B cell (primary cell): Measurements from ENCODE around the gene ZCCHC24. TPM values are rescaled to one million over a fixed set of nuclear protein-coding genes. Genes with fewer than 3 reads are reported as not detected.

Source experiments
- ATAC-seq: fragments of 200-7000 bp; cut with Tn5 transposase; one replicate; pipeline ENCODE4 v1.10.0; 2021; ENCODE audit warnings: low read depth, mild to moderate bottlenecking, moderate number of reproducible peaks, moderate library complexity
- CTCF ChIA-PET: fragments of 350-600 bp; sonication (Branson Sonifier 250); formaldehyde crosslinking; loops from one replicate; lab custom pipeline; 2021; ENCODE audit warnings: antibody characterized with exemption, inconsistent platforms; lab: Charles Lee
- POLR2A ChIA-PET: fragments of 350-600 bp; sonication (Branson Sonifier 250); formaldehyde crosslinking; loops from one replicate; lab custom pipeline; 2021; ENCODE audit warnings: antibody characterized with exemption; lab: Charles Lee
- DNase-seq: peaks from one replicate; pipeline ENCODE4 v3.0.0; 2013
- H2AFZ ChIP-seq: 2 replicates; pipeline ENCODE4 v1.6.1; 2012; ENCODE audit warnings: mild to moderate bottlenecking, low read depth, low read length; ENCODE audit not compliant: insufficient read depth, poor library complexity, severe bottlenecking
- H3K27ac ChIP-seq, 2 donors: 1 replicate in 1 of 2; 2 replicates in 1 of 2; pipeline ENCODE4 v1.5.1; 2012 to 2013; ENCODE audit warnings: low read length in 2 of 2, mild to moderate bottlenecking in 2 of 2, moderate library complexity in 1 of 2
- H3K27me3 ChIP-seq, 4 experiments: fragments of 200-600 bp in 1 of 4; sonication (generic) in 1 of 4; replicated peaks in 1 of 4; 1 replicate in 2 of 4; 2 replicates in 2 of 4; pipeline versions ENCODE4 v1.6.1 to v1.7.0; 2013 to 2016; ENCODE audit warnings: low read length in 3 of 4, mild to moderate bottlenecking in 2 of 4, mixed read lengths in 1 of 4, moderate library complexity in 1 of 4; ENCODE audit not compliant: insufficient read depth in 4 of 4, control insufficient read depth in 3 of 4; ENCODE audit errors: control extremely low read depth in 1 of 4
- H3K36me3 ChIP-seq, 2 experiments: replicated peaks in 1 of 2; 1 replicate in 1 of 2; 2 replicates in 1 of 2; pipeline versions ENCODE4 v1.6.1 to v1.7.1; 2013; ENCODE audit warnings: low read length in 1 of 2; ENCODE audit not compliant: insufficient read depth in 2 of 2, control insufficient read depth in 1 of 2; ENCODE audit errors: control extremely low read depth in 1 of 2, extremely low read depth in 1 of 2
- H3K4me1 ChIP-seq, 2 donors: fragments of 200-600 bp in 1 of 2; sonication (generic) in 1 of 2; 1 replicate in 1 of 2; 2 replicates in 1 of 2; pipeline versions ENCODE4 v1.5.1 to v1.6.1; 2013 to 2017; ENCODE audit warnings: low read length in 2 of 2; ENCODE audit not compliant: control insufficient read depth in 2 of 2, insufficient read depth in 2 of 2
- H3K4me2 ChIP-seq: replicated peaks from 2 replicates; pipeline ENCODE3; 2012; ENCODE audit warnings: mild to moderate bottlenecking, low read depth, low read length; ENCODE audit not compliant: poor library complexity, severe bottlenecking
- H3K4me3 ChIP-seq, 5 experiments: fragments of 200-600 bp in 1 of 5; sonication (generic) in 1 of 5; 1 replicate in 3 of 5; 2 replicates in 2 of 5; pipeline versions ENCODE4 v1.5.1 to v1.7.0; 2011 to 2016; ENCODE audit warnings: low read length in 4 of 5, mild to moderate bottlenecking in 4 of 5, low read depth in 2 of 5, control low read depth in 1 of 5, moderate library complexity in 1 of 5; ENCODE audit not compliant: insufficient read depth in 1 of 5; ENCODE audit errors: control extremely low read depth in 1 of 5, extremely low read depth in 1 of 5
- H3K79me2 ChIP-seq: fragments of 200-600 bp; sonication (generic); one replicate; pipeline ENCODE4 v1.6.0; 2016; ENCODE audit warnings: low read length; ENCODE audit not compliant: control insufficient read depth, insufficient read depth
- H3K9ac ChIP-seq: fragments of 200-600 bp; sonication (generic); 2 replicates; pipeline ENCODE4 v1.6.1; 2017; ENCODE audit warnings: mild to moderate bottlenecking, low read length, moderate library complexity
- H3K9me3 ChIP-seq, 3 donors: one replicate each; pipeline versions ENCODE4 v1.6.1 to v1.7.1; 2013; ENCODE audit warnings: low read length in 2 of 3; ENCODE audit not compliant: control insufficient read depth in 2 of 3, insufficient read depth in 1 of 3; ENCODE audit errors: control extremely low read depth in 1 of 3
- H4K20me1 ChIP-seq: 2 replicates; pipeline ENCODE4 v1.6.0; 2012; ENCODE audit warnings: mild to moderate bottlenecking, low read length; ENCODE audit not compliant: insufficient read depth, control insufficient read depth, poor library complexity, severe bottlenecking
- H3K27ac Mint-ChIP-seq: one replicate; pipeline ENCODE4 v1.8.0; 2021; ENCODE audit warnings: mixed read lengths
- H3K27me3 Mint-ChIP-seq: one replicate; pipeline ENCODE4 v1.8.0; 2021; ENCODE audit warnings: mixed read lengths
- H3K4me1 Mint-ChIP-seq: one replicate; pipeline ENCODE4 v1.8.0; 2021; ENCODE audit warnings: mixed read lengths
- H3K4me3 Mint-ChIP-seq: one replicate; pipeline ENCODE4 v1.8.0; 2021; ENCODE audit warnings: mixed read lengths
- H3K9me3 Mint-ChIP-seq: one replicate; pipeline ENCODE4 v1.8.0; 2022; ENCODE audit warnings: mixed read lengths; ENCODE audit not compliant: insufficient read depth
- CTCF ChIP-seq: fragments of 200-600 bp; IDR thresholded peaks from one replicate; pipeline ENCODE4 v1.8.0; 2022; ENCODE audit warnings: antibody characterized with exemption, mild to moderate bottlenecking
- EZH2 ChIP-seq: IDR thresholded peaks from 2 replicates; pipeline ENCODE4 v1.6.1; 2012; ENCODE audit warnings: borderline replicate concordance, low read depth, mild to moderate bottlenecking, moderate library complexity, low read length; ENCODE audit not compliant: insufficient read depth, poor library complexity, severe bottlenecking
- WGBS: methylation state at CpG from one replicate; pipeline ENCODE4 v1.1.5; 2013; ENCODE audit warnings: missing lambda C conversion rate; ENCODE audit not compliant: insufficient coverage; 5-methylcytosine and 5-hydroxymethylcytosine counted together
- intact Hi-C: fragments of 100-400 bp; cut with micrococcal nuclease; formaldehyde crosslinking; loops from one replicate; pipeline ENCODE4 v1.10.0; 2022
- polyA plus RNA-seq: library from polyadenylated mRNA; depleted of rRNA; stranded (reverse); fragments of >200 nt; gene quantifications from 2 replicates; pipeline ENCODE4 v1.2.3, GENCODE V29; 2012
- total RNA-seq, 2 donors: library from RNA; stranded (reverse); fragments of 120-200 nt in 1 of 2; gene quantifications; 1 replicate in 1 of 2; 2 replicates in 1 of 2; pipeline versions ENCODE4 v1.2.3 to v1.2.4, GENCODE V29; 2013 to 2022

Gene ZCCHC24
- total and polyA plus RNA-seq, 2 donors (not counting 1 experiment from before 2014, with no cell fraction given): 0.34 to 2.3 TPM

- no peak for TF ChIP-seq CTCF
- TF ChIP-seq EZH2: no peak
- no peak overlapping the region for H3K4me2 ChIP-seq
- POLR2A ChIA-PET: interaction anchor here (0.6 kb wide), 1 partner anchor 91 kb away, joined by 9 read pairs; no protein-coding TSS in a partner anchor
- H3K4me1 Mint-ChIP-seq: peaks cover 26% of the 10 kb centered on the region
- CTCF ChIA-PET: interaction anchor here (1.8 kb wide), 1 partner anchor 26 kb away, joined by 5 read pairs; no protein-coding TSS in a partner anchor
- DNase-seq: no peak
- ATAC-seq: no peak
- no peak overlapping the region for H3K27ac ChIP-seq
- H3K36me3 ChIP-seq: no peaks in the 10 kb centered on the region
- H3K4me1 ChIP-seq: peaks cover 18 to 29% of the 10 kb centered on the region in 2 donors
- no peak overlapping the region for H3K4me3 ChIP-seq
- H4K20me1 ChIP-seq: peaks cover 7% of the 10 kb centered on the region
- peaks cover 8% of the 10 kb centered on the region for H3K27me3 Mint-ChIP-seq
- 95% methylated on average over 11 of the region's 14 CpGs for WGBS
- intact Hi-C loops: loop anchor here (10.0 kb wide), 3 partner anchors 58 to 762 kb away; partner anchors contain the start of gene ANXA11
- no peaks in the 10 kb centered on the region for H3K79me2 ChIP-seq
- H3K9ac ChIP-seq: no peak overlapping the region
- H3K27me3 ChIP-seq: peaks cover 0 to 20% (median 9%) of the 10 kb centered on the region in 4 experiments
- no peak overlapping the region for H2AFZ ChIP-seq
- no peaks in the 10 kb centered on the region for H3K9me3 Mint-ChIP-seq
- H3K4me3 Mint-ChIP-seq: no peak overlapping the region
- H3K27ac Mint-ChIP-seq: no peak overlapping the region
- peaks cover 0 to 2% (median 0%) of the 10 kb centered on the region in 3 donors for H3K9me3 ChIP-seq
Observed at GRCh38 chr10:79442171-79443040, 3.0 kb downstream of the ZCCHC24 start.

- Histone ChIP-seq H3K27me3 (peaks cover 0 to 20% (median 10%) of the 10 kb centered on the region in 4 experiments), H3K4me3 (no peak overlapping the region), H3K4me2 (no peak overlapping the region), H2AFZ (no peak overlapping the region), H3K4me1 (peaks cover 18 to 26% of the 10 kb centered on the region in 2 donors), H3K79me2 (no peaks in the 10 kb centered on the region), H3K27ac (no peak overlapping the region), H3K36me3 (no peaks in the 10 kb centered on the region), H3K9ac (no peak overlapping the region), H3K9me3 (peaks cover 0 to 2% (median 0%) of the 10 kb centered on the region in 3 donors), H4K20me1 (peaks cover 7% of the 10 kb centered on the region)
- peaks cover 9% of the 10 kb centered on the region for H3K27me3 Mint-ChIP-seq
- intact Hi-C loops: loop anchor here (10.0 kb wide), 3 partner anchors 57 to 763 kb away; partner anchors contain the start of gene ANXA11
- CTCF ChIA-PET: interaction anchor here (1.1 to 1.8 kb wide), 2 partner anchors 14 to 27 kb away, joined by 3 to 5 read pairs; no protein-coding TSS in a partner anchor
- no peak overlapping the region for H3K4me3 Mint-ChIP-seq
- 100% methylated on average over 1 of the region's 1 CpG for WGBS
- POLR2A ChIA-PET: no interaction called here
- TF ChIP-seq CTCF: no peak
- TF ChIP-seq EZH2: no peak
- peaks cover 20% of the 10 kb centered on the region for H3K4me1 Mint-ChIP-seq
- no peaks in the 10 kb centered on the region for H3K9me3 Mint-ChIP-seq
- H3K27ac Mint-ChIP-seq: no peak overlapping the region
- ATAC-seq: no peak
- DNase-seq: no peak
Observed at GRCh38 chr10:79441433-79441832, 4.0 kb downstream of the ZCCHC24 start.
